Measurements from ENCODE around the gene PPM1L. TPM values are rescaled to one million over a fixed set of nuclear protein-coding genes. Genes with fewer than 3 reads are reported as not detected.

Gene PPM1L
- total and polyA plus RNA-seq, 10 of the 15 experiments (the other 5 are each of a cell fraction or from before 2014, with no cell fraction given): under 0.01 to 0.33 (median 0.06) TPM; not detected in 1

DNA sequence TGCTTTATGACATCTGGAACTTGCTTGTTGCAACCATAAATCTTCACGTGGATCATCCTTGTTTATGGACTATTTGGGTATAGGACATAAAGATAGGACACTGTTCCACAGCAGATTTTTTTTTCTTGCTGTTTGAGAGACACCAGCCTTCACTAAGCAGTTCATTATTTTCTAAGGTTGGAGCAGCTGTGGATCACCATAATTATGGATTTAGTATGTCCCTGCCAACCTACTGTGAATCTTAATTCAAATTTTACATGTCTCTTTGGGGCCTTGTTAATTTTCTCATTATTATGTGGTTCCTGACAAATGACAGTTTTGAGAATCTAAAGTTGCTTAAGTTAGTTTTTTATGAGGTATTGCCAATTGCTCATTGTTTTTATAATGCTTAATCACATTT lies 188.0 kb downstream of the PPM1L start:
- DNase-seq (ENCODE audit: low read depth, low spot score) (no peak), ATAC-seq (no peak), FAIRE-seq (no peak)
- Histone ChIP-seq H3K79me2 (ENCODE audit: control insufficient read depth, insufficient read depth, low read length) (no peaks in the 10 kb centered on the region), H3K4me2 (ENCODE audit: control insufficient read depth, insufficient read depth) (no peak overlapping the region), H3K9me3 (replicated peaks; ENCODE audit: control insufficient read depth, insufficient read depth, low read length) (no peaks in the 10 kb centered on the region), H3K27ac (ENCODE audit: control insufficient read depth, insufficient read depth) (no peak overlapping the region), H3K27me3 (replicated peaks in 1 of 2; ENCODE audit: control insufficient read depth in 2 of 2, insufficient read depth in 2 of 2, low read length in 1 of 2) (no peaks in the 10 kb centered on the region; a peak in 1 of 4 replicates), H3K4me3 (no peak overlapping the region), H4K20me1 (ENCODE audit: control insufficient read depth, insufficient read depth) (no peaks in the 10 kb centered on the region), H3K36me3 (ENCODE audit: control insufficient read depth in 2 of 2, insufficient read depth in 2 of 2, low read length in 1 of 2) (no peaks in the 10 kb centered on the region), H3K4me1 (ENCODE audit: control insufficient read depth, insufficient read depth, low read length) (no peaks in the 10 kb centered on the region), H2AFZ (ENCODE audit: control insufficient read depth, low read depth, low read length) (no peak overlapping the region), H3K9ac (ENCODE audit: control insufficient read depth, insufficient read depth, low read length) (no peak overlapping the region)
- intact Hi-C loops (cut with micrococcal nuclease; ENCODE audit: unreplicated experiment): loop anchor here (5.0 kb wide), 1 partner anchor 367 kb away; no protein-coding TSS in a partner anchor
- BruUV-seq (replicated peaks): no TSS peak
- TF ChIP-seq TARDBP (IDR thresholded peaks at IDR 0.05; ENCODE audit: borderline replicate concordance): no peak
- TF ChIP-seq ESRRA (IDR thresholded peaks at IDR 0.05; ENCODE audit: low read length): no peak
- no peak for TF ChIP-seq HDGF (IDR thresholded peaks at IDR 0.05)
- no peak for TF ChIP-seq IRF4 (IDR thresholded peaks at IDR 0.05; ENCODE audit: low read depth, low read length)
- TF ChIP-seq ZBED1 (IDR thresholded peaks at IDR 0.05; ENCODE audit: borderline replicate concordance): no peak
- TF ChIP-seq RAD51 (IDR thresholded peaks at IDR 0.05): no peak
- no peak for TF ChIP-seq CBX5 (IDR thresholded peaks at IDR 0.05; ENCODE audit: low read depth)
- no peak for TF ChIP-seq NFYB (IDR thresholded peaks at IDR 0.05; ENCODE audit: insufficient read depth, low read depth, low read length)
- TF ChIP-seq MXI1 (IDR thresholded peaks at IDR 0.05; ENCODE audit: low read depth, low read length): no peak
- TF ChIP-seq, protein P1, sequence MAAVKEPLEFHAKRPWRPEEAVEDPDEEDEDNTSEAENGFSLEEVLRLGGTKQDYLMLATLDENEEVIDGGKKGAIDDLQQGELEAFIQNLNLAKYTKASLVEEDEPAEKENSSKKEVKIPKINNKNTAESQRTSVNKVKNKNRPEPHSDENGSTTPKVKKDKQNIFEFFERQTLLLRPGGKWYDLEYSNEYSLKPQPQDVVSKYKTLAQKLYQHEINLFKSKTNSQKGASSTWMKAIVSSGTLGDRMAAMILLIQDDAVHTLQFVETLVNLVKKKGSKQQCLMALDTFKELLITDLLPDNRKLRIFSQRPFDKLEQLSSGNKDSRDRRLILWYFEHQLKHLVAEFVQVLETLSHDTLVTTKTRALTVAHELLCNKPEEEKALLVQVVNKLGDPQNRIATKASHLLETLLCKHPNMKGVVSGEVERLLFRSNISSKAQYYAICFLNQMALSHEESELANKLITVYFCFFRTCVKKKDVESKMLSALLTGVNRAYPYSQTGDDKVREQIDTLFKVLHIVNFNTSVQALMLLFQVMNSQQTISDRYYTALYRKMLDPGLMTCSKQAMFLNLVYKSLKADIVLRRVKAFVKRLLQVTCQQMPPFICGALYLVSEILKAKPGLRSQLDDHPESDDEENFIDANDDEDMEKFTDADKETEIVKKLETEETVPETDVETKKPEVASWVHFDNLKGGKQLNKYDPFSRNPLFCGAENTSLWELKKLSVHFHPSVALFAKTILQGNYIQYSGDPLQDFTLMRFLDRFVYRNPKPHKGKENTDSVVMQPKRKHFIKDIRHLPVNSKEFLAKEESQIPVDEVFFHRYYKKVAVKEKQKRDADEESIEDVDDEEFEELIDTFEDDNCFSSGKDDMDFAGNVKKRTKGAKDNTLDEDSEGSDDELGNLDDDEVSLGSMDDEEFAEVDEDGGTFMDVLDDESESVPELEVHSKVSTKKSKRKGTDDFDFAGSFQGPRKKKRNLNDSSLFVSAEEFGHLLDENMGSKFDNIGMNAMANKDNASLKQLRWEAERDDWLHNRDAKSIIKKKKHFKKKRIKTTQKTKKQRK (IDR thresholded peaks at IDR 0.05; ENCODE audit: low read depth, low read length): no peak
- no peak for TF ChIP-seq CHD2 (IDR thresholded peaks at IDR 0.05; ENCODE audit: borderline replicate concordance, low read depth, low read length)
- TF ChIP-seq ZNF207 (IDR thresholded peaks at IDR 0.05; ENCODE audit: borderline replicate concordance): no peak
- no peak for TF ChIP-seq ZNF217 (IDR thresholded peaks at IDR 0.05)
- TF ChIP-seq POLR2A (IDR thresholded peaks at IDR 0.05; ENCODE audit: low read depth, low read length): no peak
- no peak for TF ChIP-seq RELA (IDR thresholded peaks at IDR 0.05; ENCODE audit: borderline replicate concordance, partially characterized antibody)
- TF ChIP-seq MYC (IDR thresholded peaks at IDR 0.05; ENCODE audit: insufficient read depth, insufficient read length, insufficient replicate concordance, low read length, severe bottlenecking): no peak
- no peak for TF ChIP-seq HCFC1 (IDR thresholded peaks at IDR 0.05; ENCODE audit: low read length)
- no peak for TF ChIP-seq EGR1 (IDR thresholded peaks at IDR 0.05; ENCODE audit: borderline replicate concordance in 1 of 2, low read depth in 2 of 2, low read length in 2 of 2)
- TF ChIP-seq ZBTB33 (IDR thresholded peaks at IDR 0.05): no peak
- TF ChIP-seq, protein P2, sequence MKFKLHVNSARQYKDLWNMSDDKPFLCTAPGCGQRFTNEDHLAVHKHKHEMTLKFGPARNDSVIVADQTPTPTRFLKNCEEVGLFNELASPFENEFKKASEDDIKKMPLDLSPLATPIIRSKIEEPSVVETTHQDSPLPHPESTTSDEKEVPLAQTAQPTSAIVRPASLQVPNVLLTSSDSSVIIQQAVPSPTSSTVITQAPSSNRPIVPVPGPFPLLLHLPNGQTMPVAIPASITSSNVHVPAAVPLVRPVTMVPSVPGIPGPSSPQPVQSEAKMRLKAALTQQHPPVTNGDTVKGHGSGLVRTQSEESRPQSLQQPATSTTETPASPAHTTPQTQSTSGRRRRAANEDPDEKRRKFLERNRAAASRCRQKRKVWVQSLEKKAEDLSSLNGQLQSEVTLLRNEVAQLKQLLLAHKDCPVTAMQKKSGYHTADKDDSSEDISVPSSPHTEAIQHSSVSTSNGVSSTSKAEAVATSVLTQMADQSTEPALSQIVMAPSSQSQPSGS (IDR thresholded peaks at IDR 0.05; ENCODE audit: low read length): no peak
- in situ Hi-C loops (cut with MboI): loop anchor here (5.0 kb wide), 1 partner anchor 242 kb away; no protein-coding TSS in a partner anchor
- POLR2A ChIA-PET: no interaction called here
- 0% methylated on average over 1 of the region's 1 CpG for WGBS (ENCODE audit: insufficient coverage, insufficient replicate concordance, low lambda C conversion rate, missing lambda C conversion rate)
- RAD21 ChIA-PET (ENCODE audit: unreplicated experiment): interaction anchor here (0.5 to 1.6 kb wide), 5 partner anchors 16 to 478 kb away, joined by 3 to 7 read pairs (median 3); no protein-coding TSS in a partner anchor
- SMC1A ChIA-PET (ENCODE audit: uncharacterized antibody, unreplicated experiment): interaction anchor here (0.9 to 2.6 kb wide), 4 partner anchors 16 to 238 kb away, joined by 3 to 9 read pairs (median 4); no protein-coding TSS in a partner anchor
- CTCF ChIA-PET: interaction anchor here (1.2 to 4.5 kb wide), 6 partner anchors 13 to 331 kb away, joined by 3 to 46 read pairs (median 5); no protein-coding TSS in a partner anchor

Measured in GM12878 (cell line).